ENCODE data around the gene ROCK2. TPM values are rescaled to one million over a fixed set of nuclear protein-coding genes. Genes with fewer than 3 reads are reported as not detected.

Gene ROCK2
- total RNA-seq, 2 donors from 2014 or later = 13.7 to 22.4 TPM

DNA sequence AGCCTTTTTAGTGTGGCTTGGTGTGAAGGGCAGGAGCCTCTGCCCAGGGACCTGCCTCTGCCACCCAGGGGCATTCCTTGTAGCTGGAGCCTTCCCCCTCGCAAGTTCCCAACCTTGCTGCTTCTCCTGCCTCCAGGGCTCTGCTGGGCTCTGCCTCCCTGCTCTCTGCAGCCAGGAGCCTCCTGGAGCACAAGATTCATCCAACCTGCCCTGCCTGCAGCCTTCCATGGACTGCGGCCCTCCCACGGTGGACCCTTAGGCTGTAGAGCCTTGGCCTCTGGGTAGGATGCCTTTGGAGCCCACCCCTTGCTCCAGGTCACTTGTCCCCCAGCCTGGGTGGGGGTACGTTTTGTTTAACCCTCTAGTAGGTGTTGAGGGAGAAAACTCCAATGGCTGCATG, 186.7 kb downstream of the ROCK2 start:
- Mint-ChIP-seq H3K36me3 (ENCODE audit: low read depth) (no peaks in the 10 kb centered on the region), H3K4me1 (peaks cover 5% of the 10 kb centered on the region), H3K4me3 (no peak overlapping the region), H3K27me3 (no peaks in the 10 kb centered on the region), H3K27ac (no peak overlapping the region), H3K9me3 (no peaks in the 10 kb centered on the region)
- ATAC-seq (replicated peaks) = no peak

DNA sequence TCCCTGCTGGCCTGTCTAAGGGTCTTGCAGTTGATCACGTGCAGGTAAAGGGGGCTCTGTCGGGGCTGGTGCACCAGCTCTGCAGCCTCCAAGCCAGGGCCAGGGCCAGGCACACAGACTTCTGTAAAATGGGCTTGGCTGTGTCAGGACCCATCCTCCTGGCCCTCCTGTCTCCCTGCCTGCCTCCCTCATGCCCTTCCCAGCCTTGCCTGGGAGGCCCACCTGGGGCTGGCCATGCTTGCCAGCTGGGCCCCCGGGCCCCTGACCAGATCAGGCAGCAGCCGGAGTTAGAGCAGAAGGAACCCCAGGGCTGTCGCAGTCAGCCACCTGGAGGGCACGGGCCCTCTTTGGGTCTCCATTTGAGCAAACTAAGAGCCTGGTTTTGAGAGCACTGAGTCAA, 187.1 kb downstream of the ROCK2 start:
- peaks cover 5% of the 10 kb centered on the region for H3K4me1 Mint-ChIP-seq
- no peak overlapping the region for H3K27ac Mint-ChIP-seq
- no peaks in the 10 kb centered on the region for H3K27me3 Mint-ChIP-seq
- H3K36me3 Mint-ChIP-seq (ENCODE audit: low read depth) = no peaks in the 10 kb centered on the region
- no peaks in the 10 kb centered on the region for H3K9me3 Mint-ChIP-seq
- no peak overlapping the region for H3K4me3 Mint-ChIP-seq
- no peak for ATAC-seq (replicated peaks)

DNA sequence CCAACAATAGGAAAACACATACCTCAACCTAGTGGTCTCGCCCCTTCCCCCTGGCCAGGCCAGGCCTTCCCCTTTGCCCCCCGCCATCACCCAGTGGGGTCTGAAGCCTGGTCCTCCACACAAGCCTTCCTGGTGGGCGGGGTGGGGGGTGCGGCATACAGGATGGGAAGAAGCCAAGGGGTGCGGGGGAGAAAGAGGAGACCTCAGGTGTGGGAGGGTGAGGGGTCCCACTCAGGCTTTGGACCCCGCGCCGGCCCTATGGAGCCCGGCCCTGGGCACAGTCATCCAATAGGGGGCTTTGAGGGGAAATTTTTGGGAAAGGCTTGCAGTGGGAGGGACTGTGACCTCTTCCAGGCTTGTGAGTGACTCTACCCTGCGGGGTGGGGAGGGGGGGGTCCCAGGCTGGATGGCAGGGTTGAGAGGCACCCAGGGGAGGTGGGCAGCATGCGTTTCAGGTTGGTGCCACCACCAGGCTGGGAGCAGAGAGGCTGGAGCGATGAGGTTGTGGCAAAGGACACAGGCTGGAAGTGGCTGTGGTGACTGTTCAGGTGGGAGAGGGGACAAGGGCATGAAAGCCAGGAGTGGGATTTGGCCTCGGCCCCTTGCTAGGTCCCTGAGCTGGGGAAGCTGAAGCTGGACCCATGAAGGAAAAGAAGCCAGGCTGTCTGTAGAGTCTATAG, 187.9 kb downstream of the ROCK2 start:
- peaks cover 5% of the 10 kb centered on the region for H3K4me1 Mint-ChIP-seq
- H3K27me3 Mint-ChIP-seq = no peaks in the 10 kb centered on the region
- no peaks in the 10 kb centered on the region for H3K9me3 Mint-ChIP-seq
- no peaks in the 10 kb centered on the region for H3K36me3 Mint-ChIP-seq (ENCODE audit: low read depth)
- peak overlapping the region; percentile 84 for H3K27ac Mint-ChIP-seq
- peak overlapping the region; percentile 93 for H3K4me3 Mint-ChIP-seq
- no peak for ATAC-seq (replicated peaks)

DNA sequence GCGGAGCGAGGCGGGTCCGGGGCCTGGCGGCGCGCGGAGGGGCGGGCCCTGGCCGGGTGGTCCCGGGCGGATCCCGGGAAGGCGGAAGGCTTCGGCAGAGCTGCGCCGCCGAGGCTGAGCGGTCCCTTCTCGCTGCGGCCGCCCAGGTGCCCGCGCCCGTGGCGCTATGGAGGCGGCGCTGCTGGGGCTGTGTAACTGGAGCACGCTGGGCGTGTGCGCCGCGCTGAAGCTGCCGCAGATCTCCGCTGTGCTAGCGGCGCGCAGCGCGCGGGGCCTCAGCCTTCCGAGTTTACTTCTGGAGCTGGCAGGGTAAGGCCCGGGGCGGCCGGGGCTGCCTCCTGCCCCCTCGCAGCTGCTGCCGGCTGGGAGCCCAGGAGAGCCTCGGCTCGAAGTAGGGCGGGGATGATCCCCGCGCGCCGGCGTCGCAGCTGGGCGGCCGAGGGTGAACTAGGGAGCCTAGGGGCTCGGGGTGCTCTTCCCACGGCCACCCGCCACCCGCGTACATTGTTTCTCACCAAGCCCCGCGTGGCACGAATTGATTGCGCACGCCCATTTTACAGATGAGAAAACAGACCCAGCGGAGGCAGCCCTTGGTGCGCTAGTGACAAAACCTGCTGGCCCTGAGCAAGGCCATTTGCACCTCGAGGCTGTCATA, 188.9 kb downstream of the ROCK2 start, which contains the start of gene SLC66A3:
Gene SLC66A3 (plus strand): TSS at position 87 of the 655 bp plus-strand sequence. CDS start 80 bp downstream, at position 167.
- peaks cover 5% of the 10 kb centered on the region for H3K4me1 Mint-ChIP-seq
- no peaks in the 10 kb centered on the region for H3K9me3 Mint-ChIP-seq
- peak within 1 kb of the TSS; percentile 93 for H3K4me3 Mint-ChIP-seq
- peak within 1 kb of the TSS; percentile 84 for H3K27ac Mint-ChIP-seq
- peak; percentile 85 for ATAC-seq (replicated peaks)
- H3K36me3 Mint-ChIP-seq (ENCODE audit: low read depth) = no peaks in the 10 kb centered on the region
- no peaks in the 10 kb centered on the region for H3K27me3 Mint-ChIP-seq

DNA sequence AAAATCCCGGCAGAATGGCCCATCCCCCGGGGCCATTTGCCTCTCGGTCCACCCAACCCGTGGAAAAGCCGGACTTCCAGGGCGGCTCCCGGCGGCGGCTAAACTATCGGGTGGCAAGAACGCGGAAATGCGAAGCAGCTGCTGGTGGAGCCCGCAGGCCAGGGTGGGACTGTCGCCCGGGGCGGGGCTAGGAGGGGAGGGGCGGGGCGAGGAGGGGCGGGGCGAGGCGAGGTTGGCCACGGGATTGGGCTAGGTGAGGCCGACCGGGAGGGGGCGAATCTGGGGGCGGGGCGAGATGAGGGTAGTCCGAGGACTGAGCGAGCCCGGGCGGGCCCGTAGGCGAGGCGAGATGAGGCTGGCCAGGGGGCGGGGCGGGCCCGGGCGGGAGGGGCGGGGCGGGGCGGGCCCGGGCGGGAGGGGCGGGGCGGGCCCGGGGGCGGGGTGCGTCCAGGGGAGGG, 189.5 kb downstream of the ROCK2 start:
- Mint-ChIP-seq H3K9me3 (no peaks in the 10 kb centered on the region), H3K27me3 (no peaks in the 10 kb centered on the region), H3K27ac (peak overlapping the region; percentile 67), H3K4me1 (peaks cover 5% of the 10 kb centered on the region), H3K36me3 (ENCODE audit: low read depth) (no peaks in the 10 kb centered on the region), H3K4me3 (peak overlapping the region; percentile 93)
- ATAC-seq (replicated peaks) = peak; percentile 92

DNA sequence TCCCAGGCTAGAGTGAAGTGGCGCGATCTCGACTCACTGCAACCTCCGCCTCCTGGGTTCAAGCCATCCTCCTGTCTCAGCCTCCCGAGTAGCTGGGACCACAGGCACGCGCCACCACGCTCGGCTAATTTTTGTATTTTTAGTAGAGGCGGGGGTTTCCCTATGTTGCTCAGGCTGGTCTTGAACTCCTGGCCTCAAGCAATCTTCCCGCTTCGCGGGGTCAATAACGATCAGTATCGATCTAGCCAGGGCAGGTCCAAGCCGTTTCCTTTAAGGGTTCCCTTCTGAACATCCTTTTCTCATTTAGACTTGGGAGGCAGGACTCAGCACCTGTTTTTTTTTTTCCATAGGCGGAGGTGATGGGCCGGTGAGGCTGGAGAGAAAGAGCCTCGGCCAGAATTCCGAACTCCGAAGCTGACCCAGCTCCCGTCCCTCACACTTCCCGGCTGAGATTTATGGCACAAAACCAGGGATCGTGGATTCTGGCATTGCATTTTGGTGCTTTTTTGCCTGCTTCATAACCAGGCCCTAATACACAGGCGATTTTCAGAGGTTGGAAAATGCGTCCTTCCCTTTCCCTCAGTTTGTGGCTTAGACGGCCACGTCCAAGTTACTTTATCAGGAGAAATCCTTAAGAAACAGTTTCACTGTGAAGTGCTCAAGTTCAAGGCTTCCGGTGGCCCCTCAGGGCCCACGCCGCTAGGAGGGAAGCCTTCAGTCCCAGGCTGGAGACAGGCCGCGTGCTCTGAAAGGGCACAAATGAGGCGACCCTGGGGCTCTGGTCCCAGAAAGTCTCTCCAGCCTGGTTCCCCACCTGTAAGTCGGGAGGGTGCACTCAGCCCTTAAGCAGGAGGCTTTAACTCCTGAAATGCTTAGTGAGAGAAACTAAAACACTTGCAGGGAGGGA, 190.2 kb downstream of the ROCK2 start:
- no peaks in the 10 kb centered on the region for H3K27me3 Mint-ChIP-seq
- no peaks in the 10 kb centered on the region for H3K9me3 Mint-ChIP-seq
- H3K4me3 Mint-ChIP-seq = peak overlapping the region; percentile 77
- peak overlapping the region; percentile 67 for H3K27ac Mint-ChIP-seq
- peaks cover 5% of the 10 kb centered on the region for H3K4me1 Mint-ChIP-seq
- H3K36me3 Mint-ChIP-seq (ENCODE audit: low read depth) = no peaks in the 10 kb centered on the region
- peak; percentile 3 for ATAC-seq (replicated peaks)

DNA sequence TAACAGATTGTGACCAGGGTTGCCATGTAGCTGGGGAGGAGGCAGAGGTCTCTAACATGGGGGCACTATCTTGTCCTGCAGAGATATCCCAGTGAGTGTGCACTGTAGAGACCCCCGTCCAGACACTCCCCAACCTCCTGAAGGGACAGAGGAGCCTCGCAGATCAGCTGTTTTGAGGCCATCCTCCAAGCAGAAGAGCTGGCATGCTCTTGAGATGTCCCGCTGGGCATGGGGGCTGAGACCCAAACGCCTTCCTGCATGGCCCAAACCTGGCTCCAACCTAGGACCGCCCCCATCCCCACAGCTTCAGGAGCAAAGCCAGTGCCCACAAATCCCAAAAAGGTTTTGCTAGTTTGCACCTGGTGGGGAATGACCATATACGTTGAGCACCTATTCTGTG, 191.8 kb downstream of the ROCK2 start:
- no peaks in the 10 kb centered on the region for H3K9me3 Mint-ChIP-seq
- peaks cover 5% of the 10 kb centered on the region for H3K4me1 Mint-ChIP-seq
- H3K27me3 Mint-ChIP-seq = no peaks in the 10 kb centered on the region
- H3K27ac Mint-ChIP-seq = no peak overlapping the region
- no peak overlapping the region for H3K4me3 Mint-ChIP-seq
- no peaks in the 10 kb centered on the region for H3K36me3 Mint-ChIP-seq (ENCODE audit: low read depth)
- no peak for ATAC-seq (replicated peaks)

DNA sequence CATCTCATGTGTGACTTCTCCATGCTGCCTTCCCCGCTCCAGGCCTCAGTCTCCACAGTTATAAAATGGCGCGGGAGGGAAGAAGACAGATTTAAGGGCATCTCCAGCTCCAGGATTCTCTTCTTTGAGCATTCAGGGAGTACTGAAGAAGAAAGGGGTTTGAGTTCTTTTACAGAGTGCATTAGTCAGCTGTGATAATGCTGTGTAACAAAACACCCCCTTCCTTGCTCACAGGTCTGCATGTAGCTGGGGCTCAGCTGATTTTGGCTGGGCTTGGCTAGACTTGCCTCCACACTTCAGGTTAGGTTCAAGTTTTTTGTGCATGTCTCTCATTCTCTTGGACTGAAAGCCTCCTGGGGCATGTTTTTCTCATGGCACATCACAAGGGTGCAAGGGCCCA, 197.2 kb downstream of the ROCK2 start:
- H3K27me3 Mint-ChIP-seq = no peaks in the 10 kb centered on the region
- no peak for ATAC-seq (replicated peaks)
- no peak overlapping the region for H3K27ac Mint-ChIP-seq

DNA sequence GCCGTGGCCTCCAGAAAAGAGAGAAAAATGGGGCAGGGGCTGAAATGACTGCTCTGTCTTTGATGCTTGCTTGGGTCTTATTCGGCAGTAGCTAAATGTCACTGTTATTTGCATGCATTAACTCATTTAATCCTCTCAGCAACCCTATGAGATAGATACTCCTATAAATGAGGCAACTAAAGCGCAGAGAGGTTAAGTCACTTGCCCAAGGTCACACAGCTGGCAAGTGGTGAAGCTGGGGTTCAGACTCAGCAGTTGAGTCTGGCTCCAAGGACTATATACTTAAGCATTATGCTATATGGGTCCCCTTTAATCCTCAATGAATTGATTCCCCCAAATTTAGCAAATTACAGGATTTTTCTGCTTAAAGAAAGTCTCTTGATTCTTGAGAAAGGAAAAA, 198.4 kb downstream of the ROCK2 start:
- no peaks in the 10 kb centered on the region for H3K9me3 Mint-ChIP-seq
- H3K36me3 Mint-ChIP-seq (ENCODE audit: low read depth) = no peaks in the 10 kb centered on the region
- H3K27me3 Mint-ChIP-seq = peaks cover 4% of the 10 kb centered on the region

More for the DNA sequence above, 197.2 kb downstream of the ROCK2 start:
- no peaks in the 10 kb centered on the region for H3K9me3 Mint-ChIP-seq
- H3K36me3 Mint-ChIP-seq (ENCODE audit: low read depth) = no peaks in the 10 kb centered on the region
- H3K4me3 Mint-ChIP-seq = no peak overlapping the region
- no peaks in the 10 kb centered on the region for H3K4me1 Mint-ChIP-seq

DNA sequence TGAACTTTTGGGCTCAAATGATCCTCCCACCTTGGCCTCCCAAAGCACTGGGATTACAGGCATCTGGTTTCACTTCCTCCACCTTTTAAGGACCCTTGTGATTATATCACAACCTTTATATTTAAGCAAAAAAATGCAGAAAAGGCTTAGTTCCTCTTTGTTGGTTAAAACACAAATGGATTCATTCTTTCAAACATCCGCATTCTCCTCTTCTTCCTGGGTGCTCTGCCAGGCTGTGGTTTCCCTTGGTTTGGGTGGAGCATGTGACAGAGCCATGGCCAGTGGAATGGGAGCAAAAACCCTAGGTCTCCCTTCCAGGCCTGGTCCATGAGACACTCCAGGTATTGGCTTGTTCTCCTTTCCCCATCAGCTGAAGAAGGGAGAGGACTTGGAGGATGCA, 199.1 kb downstream of the ROCK2 start:
- Mint-ChIP-seq H3K36me3 (ENCODE audit: low read depth) (no peaks in the 10 kb centered on the region), H3K4me3 (no peak overlapping the region)

More for the DNA sequence above, 198.4 kb downstream of the ROCK2 start:
- ATAC-seq (replicated peaks) = no peak
- Mint-ChIP-seq H3K27ac (no peak overlapping the region), H3K4me3 (no peak overlapping the region), H3K4me1 (no peaks in the 10 kb centered on the region)

DNA sequence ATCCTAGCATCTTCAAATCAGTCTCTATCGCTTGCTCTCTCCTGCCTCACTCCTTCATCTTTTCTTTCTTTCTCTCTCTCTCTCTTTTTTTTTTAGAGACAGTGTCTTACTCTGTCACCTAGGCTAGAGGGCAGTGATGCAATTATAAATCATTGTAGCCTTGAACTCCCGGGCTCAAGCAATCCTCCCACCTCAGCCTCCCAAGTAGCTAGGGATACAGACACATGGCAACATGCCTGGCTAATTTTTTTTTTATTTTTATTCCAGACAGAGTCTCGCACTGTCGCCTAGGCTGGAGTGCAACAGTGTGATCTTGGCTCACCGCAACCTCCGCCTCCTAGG, 199.7 kb downstream of the ROCK2 start:
- Mint-ChIP-seq H3K36me3 (ENCODE audit: low read depth) (no peaks in the 10 kb centered on the region), H3K4me1 (no peaks in the 10 kb centered on the region), H3K9me3 (no peaks in the 10 kb centered on the region), H3K27ac (no peak overlapping the region), H3K4me3 (no peak overlapping the region), H3K27me3 (peaks cover 4% of the 10 kb centered on the region)
- no peak for ATAC-seq (replicated peaks)

More for the DNA sequence above, 199.1 kb downstream of the ROCK2 start:
- no peak overlapping the region for H3K27ac Mint-ChIP-seq
- no peaks in the 10 kb centered on the region for H3K9me3 Mint-ChIP-seq
- no peaks in the 10 kb centered on the region for H3K4me1 Mint-ChIP-seq
- ATAC-seq (replicated peaks) = no peak
- peaks cover 4% of the 10 kb centered on the region for H3K27me3 Mint-ChIP-seq

DNA sequence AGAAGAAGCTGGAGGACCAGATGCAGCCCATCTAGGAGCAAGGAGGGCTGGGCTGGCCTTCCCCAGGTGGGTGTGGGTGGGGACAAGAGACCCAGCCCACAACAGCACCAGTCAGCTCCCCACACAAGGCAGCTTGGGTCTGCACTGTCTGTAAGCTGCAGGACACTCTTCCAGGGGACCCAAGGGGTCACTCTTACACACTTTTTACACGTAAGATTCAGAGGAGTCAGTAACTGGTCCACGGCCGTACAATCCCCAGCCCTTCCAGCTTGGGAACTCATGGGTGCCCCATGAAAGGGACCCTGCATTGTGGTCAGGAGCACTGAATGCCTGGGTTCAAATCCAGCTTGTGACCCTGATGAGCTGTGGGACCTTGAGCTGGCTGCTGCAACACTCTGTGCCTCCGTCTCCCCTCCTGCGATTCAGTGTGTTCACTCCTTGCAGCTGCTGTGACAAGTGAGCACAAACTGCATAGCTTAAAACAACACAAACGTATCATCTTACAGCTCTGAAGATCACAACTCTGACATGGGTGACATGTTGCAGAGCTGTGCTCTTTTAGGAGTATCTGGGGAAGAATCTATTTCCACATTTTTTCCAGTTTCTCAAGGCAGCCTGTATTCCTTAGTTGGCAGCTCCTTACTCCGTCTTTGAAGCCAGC, 200.2 kb downstream of the ROCK2 start:
- Mint-ChIP-seq H3K4me3 (no peak overlapping the region), H3K36me3 (ENCODE audit: low read depth) (no peaks in the 10 kb centered on the region), H3K27me3 (peaks cover 4% of the 10 kb centered on the region), H3K4me1 (no peaks in the 10 kb centered on the region), H3K9me3 (no peaks in the 10 kb centered on the region), H3K27ac (no peak overlapping the region)
- no peak for ATAC-seq (replicated peaks)

DNA sequence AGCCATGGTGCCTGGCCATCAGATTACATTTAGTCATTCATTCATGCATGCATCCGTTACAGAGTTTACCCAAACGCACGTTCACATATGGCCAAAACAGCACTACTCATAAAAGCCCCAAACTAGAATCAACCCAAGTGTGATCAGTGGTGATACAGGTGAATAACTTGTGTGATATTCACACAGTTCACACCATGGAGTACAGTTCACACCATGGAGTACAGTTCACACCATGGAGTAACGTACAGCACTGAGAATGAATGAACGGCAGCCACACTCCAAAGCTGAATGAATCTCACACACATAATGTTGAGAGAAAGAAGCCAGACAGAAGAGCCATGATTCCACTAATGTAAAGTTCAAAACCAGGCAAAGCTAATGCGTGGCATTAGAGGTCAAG, 201.4 kb downstream of the ROCK2 start:
- H3K4me1 Mint-ChIP-seq = no peaks in the 10 kb centered on the region
- H3K9me3 Mint-ChIP-seq = no peaks in the 10 kb centered on the region
- peaks cover 4% of the 10 kb centered on the region for H3K27me3 Mint-ChIP-seq
- no peak overlapping the region for H3K4me3 Mint-ChIP-seq
- no peaks in the 10 kb centered on the region for H3K36me3 Mint-ChIP-seq (ENCODE audit: low read depth)
- ATAC-seq (replicated peaks) = no peak
- H3K27ac Mint-ChIP-seq = no peak overlapping the region

DNA sequence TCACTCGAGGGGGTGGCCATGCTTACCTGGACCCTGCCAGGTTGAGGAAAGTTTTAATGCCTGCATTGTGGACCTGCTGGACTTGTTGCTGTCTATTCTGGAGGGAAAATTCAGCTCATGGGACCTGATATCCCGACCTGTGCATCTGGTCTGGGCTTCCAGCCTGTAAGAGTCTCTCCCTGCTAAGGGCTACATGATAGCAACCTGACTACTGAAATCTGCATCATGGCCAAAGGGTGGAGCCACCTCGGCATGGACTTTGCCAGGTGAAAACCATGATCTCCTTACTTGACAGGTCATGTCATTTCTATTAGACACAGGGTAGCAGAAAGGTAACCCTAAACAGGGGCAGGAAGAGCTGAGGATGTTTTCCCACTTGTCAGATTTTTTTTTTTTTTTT, 202.1 kb downstream of the ROCK2 start:
- H3K4me1 Mint-ChIP-seq = no peaks in the 10 kb centered on the region
- H3K27ac Mint-ChIP-seq = no peak overlapping the region
- no peaks in the 10 kb centered on the region for H3K9me3 Mint-ChIP-seq
- H3K4me3 Mint-ChIP-seq = no peak overlapping the region
- H3K27me3 Mint-ChIP-seq = peaks cover 4% of the 10 kb centered on the region
- no peaks in the 10 kb centered on the region for H3K36me3 Mint-ChIP-seq (ENCODE audit: low read depth)
- no peak for ATAC-seq (replicated peaks)

Data from activated T-helper 17 cell treated with anti-CD3 and anti-CD28 coated beads, Interleukin-2, amount 50 U/mL, for 72 hours (primary cell).